GM12801 (cell line): Measurements from ENCODE around the gene PTPRCAP.

Source experiments
- CTCF ChIP-seq: IDR thresholded peaks from one replicate; pipeline ENCODE4 v1.5.1; 2011; ENCODE audit warnings: control low read depth; ENCODE audit not compliant: insufficient read length; ENCODE audit errors: extremely low read depth

PTPRCAP gene

GRCh38 chr11:67437082-67437808 is at the start of gene PTPRCAP:
Gene PTPRCAP (minus strand): TSS chr11:67437682. CDS start chr11:67437619, 63 bp downstream.
- TF ChIP-seq CTCF, result no peak

GRCh38 chr11:67486481-67487195 is 49.2 kb upstream of the PTPRCAP start:
- no peak for TF ChIP-seq CTCF

- TF ChIP-seq CTCF, result no peak
These were observed 47.4 kb upstream of the PTPRCAP start for GRCh38 chr11:67484847-67485311.

- TF ChIP-seq CTCF, result no peak
These were observed 46.6 kb upstream of the PTPRCAP start for GRCh38 chr11:67483831-67484665.

- TF ChIP-seq CTCF, result no peak
These were observed 45.6 kb upstream of the PTPRCAP start, which contains the start of gene AIP for GRCh38 chr11:67482827-67483798. Gene AIP (plus strand): TSS chr11:67483026. CDS start chr11:67483159, 133 bp downstream.

- no peak for TF ChIP-seq CTCF
These were observed 44.9 kb upstream of the PTPRCAP start for GRCh38 chr11:67482275-67482826.
